ENCODE data around the gene ZBTB16. TPM values are rescaled to one million over a fixed set of nuclear protein-coding genes. Genes with fewer than 3 reads are reported as not detected.
A peak's percentile ranks its signal among the peaks of the same experiment; 100 is the strongest.

ZBTB16 gene
- total and polyA plus RNA-seq, 4 donors, result 21.4 to 224 (median 102) TPM

GRCh38 chr11:114166362-114166761, 106.9 kb downstream of the ZBTB16 start:
- H3K4me3 ChIP-seq, result no peak overlapping the region
- DNase-seq, result peak in 1 of 3 donors; percentile 18
- no peak for ATAC-seq (ENCODE audit: insufficient read depth, low FRiP score)
- H3K27me3 ChIP-seq (ENCODE audit: control insufficient read depth in 3 of 3, insufficient read depth in 3 of 3, low read length in 2 of 3), result no peaks in the 10 kb centered on the region
- peaks cover 0 to 4% (median 0%) of the 10 kb centered on the region in 4 donors for H3K36me3 ChIP-seq (ENCODE audit: control insufficient read depth in 4 of 4, insufficient read depth in 4 of 4, low read length in 4 of 4)
- no peak overlapping the region for H3K9ac ChIP-seq (ENCODE audit: insufficient read depth in 1 of 2, low read length in 2 of 2)
- H3K4me1 ChIP-seq (ENCODE audit: control insufficient read depth in 5 of 5, insufficient read depth in 5 of 5, low read length in 5 of 5), result peaks cover 47 to 88% (median 65%) of the 10 kb centered on the region in 5 donors
- no peak for TF ChIP-seq CTCF (IDR thresholded peaks at IDR 0.05; ENCODE audit: control extremely low read depth, extremely low read depth)
- 77 to 91% methylated on average over 4 of the region's 4 CpGs for WGBS, 2 donors
- peak overlapping the region; percentile 91 to 99 for H3K27ac ChIP-seq (ENCODE audit: low read depth in 1 of 2, low read length in 1 of 2)
- H3K9me3 ChIP-seq (ENCODE audit: control insufficient read depth in 4 of 4, insufficient read depth in 3 of 4, low read length in 3 of 4), result no peaks in the 10 kb centered on the region

GRCh38 chr11:114166897-114167323, 107.4 kb downstream of the ZBTB16 start:
- H3K4me1 ChIP-seq (ENCODE audit: control insufficient read depth in 5 of 5, insufficient read depth in 5 of 5, low read length in 5 of 5), result peaks cover 49 to 88% (median 64%) of the 10 kb centered on the region in 5 donors
- peaks cover 0 to 4% (median 0%) of the 10 kb centered on the region in 4 donors for H3K36me3 ChIP-seq (ENCODE audit: control insufficient read depth in 4 of 4, insufficient read depth in 4 of 4, low read length in 4 of 4)
- no peak overlapping the region for H3K4me3 ChIP-seq
- WGBS, 2 donors, result 3 to 7% methylated on average over 3 of the region's 3 CpGs
- peak; percentile 50 to 85 (median 84) for DNase-seq
- H3K9ac ChIP-seq (ENCODE audit: insufficient read depth in 1 of 2, low read length in 2 of 2), result peak overlapping the region in 1 of 2 donors; percentile 18
- ATAC-seq (ENCODE audit: insufficient read depth, low FRiP score), result no peak
- H3K27me3 ChIP-seq (ENCODE audit: control insufficient read depth in 3 of 3, insufficient read depth in 3 of 3, low read length in 2 of 3), result no peaks in the 10 kb centered on the region
- H3K9me3 ChIP-seq (ENCODE audit: control insufficient read depth in 4 of 4, insufficient read depth in 3 of 4, low read length in 3 of 4), result no peaks in the 10 kb centered on the region
- no peak for TF ChIP-seq CTCF (IDR thresholded peaks at IDR 0.05; ENCODE audit: control extremely low read depth, extremely low read depth)
- peak overlapping the region; percentile 54 to 99 for H3K27ac ChIP-seq (ENCODE audit: low read depth in 1 of 2, low read length in 1 of 2)

GRCh38 chr11:114167355-114167754, 107.8 kb downstream of the ZBTB16 start:
- Histone ChIP-seq H3K9ac (ENCODE audit: insufficient read depth in 1 of 2, low read length in 2 of 2) (no peak overlapping the region), H3K27me3 (ENCODE audit: control insufficient read depth in 3 of 3, insufficient read depth in 3 of 3, low read length in 2 of 3) (no peaks in the 10 kb centered on the region), H3K9me3 (ENCODE audit: control insufficient read depth in 4 of 4, insufficient read depth in 3 of 4, low read length in 3 of 4) (no peaks in the 10 kb centered on the region), H3K4me3 (no peak overlapping the region), H3K27ac (ENCODE audit: low read depth in 1 of 2, low read length in 1 of 2) (peak overlapping the region; percentile 48 to 97), H3K4me1 (ENCODE audit: control insufficient read depth in 5 of 5, insufficient read depth in 5 of 5, low read length in 5 of 5) (peaks cover 48 to 87% (median 65%) of the 10 kb centered on the region in 5 donors), H3K36me3 (ENCODE audit: control insufficient read depth in 4 of 4, insufficient read depth in 4 of 4, low read length in 4 of 4) (peaks cover 0 to 8% (median 0%) of the 10 kb centered on the region in 4 donors)
- DNase-seq, result no peak
- WGBS, 2 donors, result 51 to 54% methylated on average over 5 of the region's 5 CpGs
- TF ChIP-seq CTCF (IDR thresholded peaks at IDR 0.05; ENCODE audit: control extremely low read depth, extremely low read depth), result no peak
- ATAC-seq (ENCODE audit: insufficient read depth, low FRiP score), result no peak
